ENCODE measurements around the gene CDH13. TPM values are rescaled to one million over a fixed set of nuclear protein-coding genes. Genes with fewer than 3 reads are reported as not detected.

The CDH13 gene
- total and polyA plus RNA-seq, 9 of the 15 experiments (the other 6 are each of a cell fraction or from before 2014, with no cell fraction given): 0.03 TPM; not detected in 8

- Histone ChIP-seq H3K9me3 (replicated peaks; ENCODE audit: control insufficient read depth, insufficient read depth, low read depth, low read length) (no peaks in the 10 kb centered on the region), H3K4me2 (ENCODE audit: insufficient read depth, low read length) (no peak overlapping the region), H3K4me3 (no peak overlapping the region), H3K79me2 (ENCODE audit: control insufficient read depth, insufficient read depth, low read length) (no peaks in the 10 kb centered on the region), H3K27ac (ENCODE audit: extremely low read depth, low read depth, low read length) (no peak overlapping the region), H4K20me1 (replicated peaks; ENCODE audit: control insufficient read depth, insufficient read depth, low read length) (no peaks in the 10 kb centered on the region), H2AFZ (ENCODE audit: low read depth, low read length) (no peak overlapping the region), H3K4me1 (replicated peaks in 1 of 2; ENCODE audit: control insufficient read depth in 2 of 2, insufficient read depth in 2 of 2, low read length in 2 of 2) (no peaks in the 10 kb centered on the region), H3K9ac (ENCODE audit: insufficient read depth in 1 of 2, low read depth in 2 of 2, low read length in 2 of 2) (no peak overlapping the region), H3K36me3 (ENCODE audit: control insufficient read depth, insufficient read depth, low read length) (no peaks in the 10 kb centered on the region), H3K9me1 (ENCODE audit: control insufficient read depth, insufficient read depth, low read length) (no peaks in the 10 kb centered on the region), H3K27me3 (ENCODE audit: control insufficient read depth in 2 of 2, insufficient read depth in 2 of 2, low read length in 2 of 2) (peaks cover 49 to 56% of the 10 kb centered on the region in 2 experiments)
- in situ Hi-C loops (cut with MboI): no loop called here
- DNase-seq (ENCODE audit: extremely low read depth in 1 of 4, low spot score in 3 of 4) (no peak), ATAC-seq (no peak), FAIRE-seq (no peak)
- WGBS (ENCODE audit: insufficient coverage, low coverage, missing lambda C conversion rate): under 1% methylated on average over 9 of the region's 9 CpGs
- CTCF ChIA-PET (ENCODE audit: low intra/inter-chr PET ratio): no interaction called here
- no peak for TF ChIP-seq CREB5 (CRISPR knock-in tag; IDR thresholded peaks at IDR 0.05)
- no peak for TF ChIP-seq NFATC3 (IDR thresholded peaks at IDR 0.05)
- no peak for TF ChIP-seq ZNF766 (CRISPR knock-in tag; conservative IDR thresholded peaks at IDR 0.05)
- TF ChIP-seq OTX1 (CRISPR knock-in tag; IDR thresholded peaks at IDR 0.05): no peak
- TF ChIP-seq PYGO2 (tag; IDR thresholded peaks at IDR 0.05): no peak
- no peak for TF ChIP-seq CCAR2 (IDR thresholded peaks at IDR 0.05; ENCODE audit: low read depth, low read length)
- TF ChIP-seq ZNF511 (CRISPR knock-in tag; IDR thresholded peaks at IDR 0.05): no peak
- TF ChIP-seq NR3C1 (CRISPR knock-in tag; IDR thresholded peaks at IDR 0.05): no peak
- no peak for TF ChIP-seq KLF6 (CRISPR knock-in tag; IDR thresholded peaks at IDR 0.05; ENCODE audit: borderline replicate concordance)
- no peak for TF ChIP-seq NRF1 (conservative IDR thresholded peaks at IDR 0.05 in 1 of 2, IDR thresholded peaks at IDR 0.05 in 1 of 2)
- TF ChIP-seq HEY1 (CRISPR knock-in tag; IDR thresholded peaks at IDR 0.05; ENCODE audit: borderline replicate concordance): no peak
- no peak for TF ChIP-seq HDAC2 (IDR thresholded peaks at IDR 0.05)
- no peak for TF ChIP-seq CBX2 (IDR thresholded peaks at IDR 0.05; ENCODE audit: insufficient read depth, low read length, poor library complexity, severe bottlenecking)
- TF ChIP-seq MAFF (IDR thresholded peaks at IDR 0.05; ENCODE audit: low read length): no peak
- no peak for TF ChIP-seq HNRNPK (IDR thresholded peaks at IDR 0.05; ENCODE audit: low read depth, low read length, poor library complexity, severe bottlenecking)
- no peak for TF ChIP-seq ZC3H4 (CRISPR knock-in tag; IDR thresholded peaks at IDR 0.05; ENCODE audit: borderline replicate concordance)
- TF ChIP-seq NCOA4 (IDR thresholded peaks at IDR 0.05; ENCODE audit: partially characterized antibody): no peak
- no peak for TF ChIP-seq YBX1 (IDR thresholded peaks at IDR 0.05)
- intact Hi-C loops (cut with micrococcal nuclease): no loop called here
- no TSS peak for BruUV-seq (replicated peaks)
- POLR2A ChIA-PET: interaction anchor here (0.7 to 1.9 kb wide), 3 partner anchors 9 to 19 kb away, joined by 3 to 5 read pairs (median 5); no protein-coding TSS in a partner anchor
Measured at GRCh38 chr16:83842756-83843507, 1216.2 kb downstream of the CDH13 start.

Measured in K562 (cell line).